IMR-90 (cell line): ENCODE measurements around the gene CTBP1. TPM values are rescaled to one million over a fixed set of nuclear protein-coding genes. Genes with fewer than 3 reads are reported as not detected.

Experiments used
- ATAC-seq: fragments of 200-7000 bp; cut with Tn5 transposase; 2 replicates; pipeline ENCODE4 v1.9.1; 2020; ENCODE audit warnings: low read depth, mild to moderate bottlenecking, moderate library complexity
- BruUV-seq: library from RNA; stranded (reverse); fragments of 400-500 nt; replicated peaks from 2 replicates; lab custom pipeline; 2021; lab: Mats Ljungman, UMichigan
- CTCF ChIA-PET: fragments of 300-600 bp; formaldehyde crosslinking; extraction: SDS; loops from one replicate; lab custom pipeline; 2021; ENCODE audit warnings: antibody characterized with exemption; lab: Yijun Ruan, JAX
- POLR2A ChIA-PET: fragments of 300-600 bp; sonication (Branson Sonifier 250); formaldehyde crosslinking; loops from one replicate; lab custom pipeline; 2022; ENCODE audit warnings: antibody characterized with exemption; ENCODE audit not compliant: unreplicated experiment; lab: Charles Lee
- DNase-seq: peaks from one replicate; pipeline ENCODE4 v3.0.0; 2013
- H2AFZ ChIP-seq: replicated peaks from 2 replicates; pipeline ENCODE3; 2013; ENCODE audit warnings: low read length, mild to moderate bottlenecking; ENCODE audit not compliant: poor library complexity
- H2AK5ac ChIP-seq: 2 replicates; pipeline ENCODE4 v1.6.1; 2013; ENCODE audit warnings: low read depth, low read length, inconsistent platforms
- H2AK9ac ChIP-seq: replicated peaks from 2 replicates; pipeline ENCODE3; 2013; ENCODE audit warnings: mild to moderate bottlenecking, low read depth, low read length, moderate library complexity; ENCODE audit not compliant: poor library complexity
- H2BK120ac ChIP-seq: 2 replicates; pipeline ENCODE4 v1.6.1; 2013; ENCODE audit warnings: low read depth, low read length, inconsistent platforms
- H2BK15ac ChIP-seq: 3 replicates; pipeline ENCODE4 v1.6.1; 2013; ENCODE audit warnings: low read depth, low read length, inconsistent platforms
- H2BK20ac ChIP-seq: 2 replicates; pipeline ENCODE4 v1.6.1; 2013; ENCODE audit warnings: low read depth, mild to moderate bottlenecking, inconsistent platforms, low read length, moderate library complexity
- H2BK5ac ChIP-seq: 2 replicates; pipeline ENCODE4 v1.6.1; 2013; ENCODE audit warnings: mild to moderate bottlenecking, low read depth, low read length, inconsistent platforms; ENCODE audit not compliant: poor library complexity, severe bottlenecking
- H3K14ac ChIP-seq: replicated peaks from 2 replicates; pipeline ENCODE4 v1.6.1; 2013; ENCODE audit warnings: low read depth, low read length, inconsistent platforms
- H3K18ac ChIP-seq: 2 replicates; pipeline ENCODE4 v1.6.1; 2013; ENCODE audit warnings: low read depth, low read length, control low read depth
- H3K23ac ChIP-seq: 2 replicates; pipeline ENCODE4 v1.6.1; 2013; ENCODE audit warnings: low read depth, low read length, inconsistent platforms
- H3K27ac ChIP-seq: 2 replicates; pipeline ENCODE4 v1.5.1; 2013; ENCODE audit warnings: mild to moderate bottlenecking, control low read depth, low read length; ENCODE audit not compliant: insufficient read depth
- H3K27me3 ChIP-seq: 2 replicates; pipeline ENCODE4 v1.6.1; 2013; ENCODE audit warnings: low read length; ENCODE audit not compliant: control insufficient read depth, insufficient read depth
- H3K36me3 ChIP-seq: 2 replicates; pipeline ENCODE4 v1.6.1; 2013; ENCODE audit warnings: low read length, mixed read lengths; ENCODE audit not compliant: control insufficient read depth, insufficient read depth
- H3K4ac ChIP-seq: 2 replicates; pipeline ENCODE4 v1.6.1; 2013; ENCODE audit warnings: low read depth, low read length, inconsistent platforms
- H3K4me1 ChIP-seq: 2 replicates; pipeline ENCODE4 v1.6.1; 2013; ENCODE audit warnings: low read length, mixed read lengths; ENCODE audit not compliant: control insufficient read depth, insufficient read depth
- H3K4me2 ChIP-seq: 2 replicates; pipeline ENCODE4 v1.6.1; 2013; ENCODE audit warnings: low read depth, mild to moderate bottlenecking, control low read depth, low read length, moderate library complexity
- H3K4me3 ChIP-seq: 2 replicates; pipeline ENCODE4 v1.5.1; 2013; ENCODE audit warnings: low read depth, mild to moderate bottlenecking, control low read depth, low read length, moderate library complexity; ENCODE audit not compliant: insufficient read depth
- H3K56ac ChIP-seq: 2 replicates; pipeline ENCODE4 v1.6.1; 2013; ENCODE audit warnings: low read length, inconsistent platforms; ENCODE audit not compliant: insufficient read depth; ENCODE audit errors: extremely low read depth
- H3K79me1 ChIP-seq, 2 experiments: 2 replicates each; pipeline ENCODE4 v1.6.1; 2013; ENCODE audit warnings: low read length in 2 of 2, inconsistent platforms in 1 of 2, low read depth in 1 of 2
- H3K9ac ChIP-seq: 2 replicates; pipeline ENCODE4 v1.6.1; 2013; ENCODE audit warnings: low read depth, low read length, control low read depth
- H3K9me1 ChIP-seq: 2 replicates; pipeline ENCODE4 v1.6.1; 2013; ENCODE audit warnings: low read length, inconsistent platforms; ENCODE audit not compliant: insufficient read depth
- H3K9me3 ChIP-seq: 2 replicates; pipeline ENCODE4 v1.6.1; 2013; ENCODE audit warnings: low read length; ENCODE audit not compliant: control insufficient read depth, insufficient read depth
- H4K20me1 ChIP-seq: 2 replicates; pipeline ENCODE4 v1.6.1; 2013; ENCODE audit warnings: low read length, inconsistent platforms; ENCODE audit not compliant: insufficient read depth
- H4K5ac ChIP-seq: 2 replicates; pipeline ENCODE4 v1.6.1; 2013; ENCODE audit warnings: mild to moderate bottlenecking, low read depth, low read length, control low read depth
- H4K8ac ChIP-seq, 2 experiments: 2 replicates each; pipeline ENCODE4 v1.6.1; 2013; ENCODE audit warnings: low read depth in 2 of 2, low read length in 2 of 2, control low read depth in 1 of 2, inconsistent platforms in 1 of 2
- H4K91ac ChIP-seq: 2 replicates; pipeline ENCODE4 v1.6.1; 2013; ENCODE audit warnings: low read depth, low read length, inconsistent platforms; ENCODE audit not compliant: insufficient read depth
- BHLHE40 ChIP-seq: fragments of 150-350 bp; IDR thresholded peaks from 2 replicates; pipeline ENCODE4 v1.6.1; 2016; ENCODE audit warnings: mild to moderate bottlenecking, low read depth, low read length
- CEBPB ChIP-seq: IDR thresholded peaks from 2 replicates; pipeline ENCODE4 v1.6.1; 2012; ENCODE audit warnings: low read depth, low read length, improper control_type of control experiment
- FOS ChIP-seq: fragments of 150-350 bp; IDR thresholded peaks from 2 replicates; pipeline ENCODE4 v1.6.1; 2016; ENCODE audit warnings: low read depth, low read length
- MAFK ChIP-seq: IDR thresholded peaks from 2 replicates; pipeline ENCODE4 v1.6.1; 2012; ENCODE audit warnings: low read depth, low read length, improper control_type of control experiment
- MAZ ChIP-seq: IDR thresholded peaks from 2 replicates; pipeline ENCODE4 v1.6.1; 2012; ENCODE audit warnings: low read depth, mild to moderate bottlenecking, low read length, improper control_type of control experiment, moderate library complexity, borderline replicate concordance
- MXI1 ChIP-seq: IDR thresholded peaks from 2 replicates; pipeline ENCODE4 v1.6.1; 2012; ENCODE audit warnings: low read depth, mild to moderate bottlenecking, low read length, moderate library complexity, borderline replicate concordance
- NFE2L2 ChIP-seq: fragments of 150-350 bp; IDR thresholded peaks from 2 replicates; pipeline ENCODE4 v1.6.1; 2016; ENCODE audit warnings: low read depth, mild to moderate bottlenecking, low read length
- POLR2A ChIP-seq: IDR thresholded peaks from 2 replicates; pipeline ENCODE4 v1.6.1; 2012; ENCODE audit warnings: mild to moderate bottlenecking, low read depth, low read length
- RAD21 ChIP-seq: IDR thresholded peaks from 2 replicates; pipeline ENCODE4 v1.6.1; 2012; ENCODE audit warnings: low read length, improper control_type of control experiment
- RFX5 ChIP-seq: IDR thresholded peaks from 2 replicates; pipeline ENCODE4 v1.8.0; 2012; ENCODE audit warnings: low read depth, mild to moderate bottlenecking, low read length, moderate library complexity
- dilution Hi-C: fragments of 300-500 bp; cut with HindIII; formaldehyde crosslinking; loops from one replicate; pipeline ENCODE4 v1.14.3; 2018; ENCODE audit warnings: low sequenced_read_pairs; ENCODE audit not compliant: unreplicated experiment
- in situ Hi-C: fragments of 300-500 bp; cut with MboI; formaldehyde crosslinking; loops from 3 replicates; pipeline ENCODE4 v1.14.3; 2019; ENCODE audit warnings: low sequenced_read_pairs, inconsistent platforms, mixed read lengths
- intact Hi-C: fragments of 100-400 bp; cut with micrococcal nuclease; formaldehyde crosslinking; loops from 2 replicates; pipeline ENCODE4 v1.10.0; 2022
- polyA plus RNA-seq, 3 experiments: library from polyadenylated mRNA; depleted of rRNA; stranded (reverse); fragments of >200 nt; gene quantifications; 2 replicates each; pipeline ENCODE4 v1.2.3, GENCODE V29; 2012; ENCODE audit warnings: low replicate concordance in 1 of 3
- total RNA-seq: library from RNA; depleted of rRNA; stranded (reverse); fragments of >200 nt; gene quantifications from 2 replicates; pipeline ENCODE4 v1.2.3, GENCODE V29; 2012
- TF ChIP-seq, protein P1 (sequence below): fragments of 150-350 bp; IDR thresholded peaks from 2 replicates; pipeline ENCODE4 v1.6.1; 2016; ENCODE audit warnings: low read depth, mild to moderate bottlenecking, low read length, moderate library complexity, borderline replicate concordance
- TF ChIP-seq, protein P2 (sequence below): conservative IDR thresholded peaks from 2 replicates; pipeline ENCODE4 v1.5.1; 2012; ENCODE audit warnings: mild to moderate bottlenecking, low read depth, low read length, improper control_type of control experiment

CTBP1 gene
- total and polyA plus RNA-seq, 2 of the 4 experiments (the other 2 are of a cell fraction), result 147 to 212 TPM

DNA sequence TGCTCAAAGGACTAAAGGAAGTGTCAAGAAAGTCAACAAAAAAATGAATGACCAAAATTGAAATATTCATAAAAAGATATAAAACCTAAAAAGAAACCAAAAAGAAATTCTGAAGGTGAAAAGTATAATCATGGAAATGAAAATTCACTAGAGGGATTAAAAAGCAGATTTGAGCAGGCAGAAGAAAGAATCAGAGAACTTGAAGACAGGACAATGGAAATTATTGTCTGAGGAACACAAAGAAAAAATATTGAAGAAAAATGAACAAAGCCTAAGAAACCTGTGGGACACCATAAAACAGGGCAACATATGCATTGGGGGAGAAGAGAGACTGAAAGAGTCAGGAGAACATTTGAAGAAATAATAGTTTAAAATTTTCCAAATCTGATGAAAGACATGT is 66.6 kb downstream of the CTBP1 start:
- dilution Hi-C loops, result no loop called here
- no peaks in the 10 kb centered on the region for H3K36me3 ChIP-seq
- CTCF ChIA-PET, result no interaction called here

More for the DNA sequence above, 66.6 kb downstream of the CTBP1 start:
- POLR2A ChIA-PET, result no interaction called here
- Histone ChIP-seq H3K14ac (no peak overlapping the region), H2BK5ac (peak overlapping the region; percentile 96), H3K18ac (no peak overlapping the region; the same call in 1 of the 2 replicates), H2AK9ac (no peak overlapping the region), H3K79me1 (no peaks in the 10 kb centered on the region; a peak in 1 of 4 replicates), H3K56ac (no peak overlapping the region), H3K9me1 (no peaks in the 10 kb centered on the region), H4K8ac (no peak overlapping the region; a peak in 1 of 4 replicates), H3K27me3 (no peaks in the 10 kb centered on the region), H3K4me2 (no peak overlapping the region), H2AFZ (no peak overlapping the region), H3K9ac (no peak overlapping the region), H4K91ac (no peak overlapping the region), H2BK15ac (no peak overlapping the region), H4K20me1 (no peaks in the 10 kb centered on the region), H2BK20ac (no peak overlapping the region), H3K9me3 (peaks cover 15% of the 10 kb centered on the region), H3K4me3 (no peak overlapping the region), H3K4ac (no peak overlapping the region), H4K5ac (no peak overlapping the region; the same call in 1 of the 2 replicates), H2AK5ac (no peak overlapping the region), H2BK120ac (peak overlapping the region; percentile 85), H3K27ac (no peak overlapping the region), H3K23ac (no peak overlapping the region), H3K4me1 (peaks cover 12% of the 10 kb centered on the region)
- TF ChIP-seq MXI1, result no peak
- TF ChIP-seq NFE2L2, result no peak
- no peak for TF ChIP-seq RAD21
- TF ChIP-seq BHLHE40, result no peak
- TF ChIP-seq RFX5, result no peak
- TF ChIP-seq, protein P1, sequence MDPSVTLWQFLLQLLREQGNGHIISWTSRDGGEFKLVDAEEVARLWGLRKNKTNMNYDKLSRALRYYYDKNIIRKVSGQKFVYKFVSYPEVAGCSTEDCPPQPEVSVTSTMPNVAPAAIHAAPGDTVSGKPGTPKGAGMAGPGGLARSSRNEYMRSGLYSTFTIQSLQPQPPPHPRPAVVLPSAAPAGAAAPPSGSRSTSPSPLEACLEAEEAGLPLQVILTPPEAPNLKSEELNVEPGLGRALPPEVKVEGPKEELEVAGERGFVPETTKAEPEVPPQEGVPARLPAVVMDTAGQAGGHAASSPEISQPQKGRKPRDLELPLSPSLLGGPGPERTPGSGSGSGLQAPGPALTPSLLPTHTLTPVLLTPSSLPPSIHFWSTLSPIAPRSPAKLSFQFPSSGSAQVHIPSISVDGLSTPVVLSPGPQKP, result no peak
- TF ChIP-seq MAZ, result no peak
- no peak for TF ChIP-seq CEBPB
- no peak for TF ChIP-seq MAFK
- no peak for TF ChIP-seq POLR2A
- TF ChIP-seq, protein P2, sequence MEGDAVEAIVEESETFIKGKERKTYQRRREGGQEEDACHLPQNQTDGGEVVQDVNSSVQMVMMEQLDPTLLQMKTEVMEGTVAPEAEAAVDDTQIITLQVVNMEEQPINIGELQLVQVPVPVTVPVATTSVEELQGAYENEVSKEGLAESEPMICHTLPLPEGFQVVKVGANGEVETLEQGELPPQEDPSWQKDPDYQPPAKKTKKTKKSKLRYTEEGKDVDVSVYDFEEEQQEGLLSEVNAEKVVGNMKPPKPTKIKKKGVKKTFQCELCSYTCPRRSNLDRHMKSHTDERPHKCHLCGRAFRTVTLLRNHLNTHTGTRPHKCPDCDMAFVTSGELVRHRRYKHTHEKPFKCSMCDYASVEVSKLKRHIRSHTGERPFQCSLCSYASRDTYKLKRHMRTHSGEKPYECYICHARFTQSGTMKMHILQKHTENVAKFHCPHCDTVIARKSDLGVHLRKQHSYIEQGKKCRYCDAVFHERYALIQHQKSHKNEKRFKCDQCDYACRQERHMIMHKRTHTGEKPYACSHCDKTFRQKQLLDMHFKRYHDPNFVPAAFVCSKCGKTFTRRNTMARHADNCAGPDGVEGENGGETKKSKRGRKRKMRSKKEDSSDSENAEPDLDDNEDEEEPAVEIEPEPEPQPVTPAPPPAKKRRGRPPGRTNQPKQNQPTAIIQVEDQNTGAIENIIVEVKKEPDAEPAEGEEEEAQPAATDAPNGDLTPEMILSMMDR, result no peak
- no peak for TF ChIP-seq FOS
- ATAC-seq (no peak), DNase-seq (no peak)
- intact Hi-C loops, result no loop called here
- in situ Hi-C loops, result no loop called here
- no TSS peak for BruUV-seq
